GM21737 (cell line): Measurements from ENCODE around the gene MAML1.

Source experiments
- ATAC-seq: cut with Tn5 transposase; IDR thresholded peaks from one replicate; pipeline ENCODE4 v1.9.1; 2021; ENCODE audit warnings: mild to moderate bottlenecking, moderate library complexity; ENCODE audit not compliant: unreplicated experiment

Gene MAML1

GRCh38 chr5:179819296-179820126 lies 86.9 kb downstream of the MAML1 start:
- no peak for ATAC-seq

GRCh38 chr5:179820127-179820482 lies 87.5 kb downstream of the MAML1 start:
- ATAC-seq = no peak

- ATAC-seq = peak; percentile 35
These were observed 88.1 kb downstream of the MAML1 start, which contains the start of gene SQSTM1 for GRCh38 chr5:179820483-179821297. Gene SQSTM1, plus strand, starts transcription at chr5:179820905. Its CDS starts 32 bp downstream, at chr5:179820937.

GRCh38 chr5:179821298-179822058 lies 88.9 kb downstream of the MAML1 start:
- ATAC-seq = peak; percentile 41

- no peak for ATAC-seq
These were observed 89.4 kb downstream of the MAML1 start for GRCh38 chr5:179822059-179822432.

GRCh38 chr5:179822444-179822990 lies 89.9 kb downstream of the MAML1 start:
- ATAC-seq = no peak

- ATAC-seq = no peak
These were observed 91.5 kb downstream of the MAML1 start for GRCh38 chr5:179823937-179824744.

- ATAC-seq = no peak
These were observed 92.1 kb downstream of the MAML1 start for GRCh38 chr5:179824745-179825112.

GRCh38 chr5:179825655-179826182 lies 93.1 kb downstream of the MAML1 start:
- no peak for ATAC-seq
